ENCODE data around the gene LOX. TPM values are rescaled to one million over a fixed set of nuclear protein-coding genes. Genes with fewer than 3 reads are reported as not detected.
A peak's percentile ranks its signal among the peaks of the same experiment; 100 is the strongest.

LOX gene
- total and polyA plus RNA-seq, 8 donors = 23.2 to 59.1 (median 26.5) TPM

DNA sequence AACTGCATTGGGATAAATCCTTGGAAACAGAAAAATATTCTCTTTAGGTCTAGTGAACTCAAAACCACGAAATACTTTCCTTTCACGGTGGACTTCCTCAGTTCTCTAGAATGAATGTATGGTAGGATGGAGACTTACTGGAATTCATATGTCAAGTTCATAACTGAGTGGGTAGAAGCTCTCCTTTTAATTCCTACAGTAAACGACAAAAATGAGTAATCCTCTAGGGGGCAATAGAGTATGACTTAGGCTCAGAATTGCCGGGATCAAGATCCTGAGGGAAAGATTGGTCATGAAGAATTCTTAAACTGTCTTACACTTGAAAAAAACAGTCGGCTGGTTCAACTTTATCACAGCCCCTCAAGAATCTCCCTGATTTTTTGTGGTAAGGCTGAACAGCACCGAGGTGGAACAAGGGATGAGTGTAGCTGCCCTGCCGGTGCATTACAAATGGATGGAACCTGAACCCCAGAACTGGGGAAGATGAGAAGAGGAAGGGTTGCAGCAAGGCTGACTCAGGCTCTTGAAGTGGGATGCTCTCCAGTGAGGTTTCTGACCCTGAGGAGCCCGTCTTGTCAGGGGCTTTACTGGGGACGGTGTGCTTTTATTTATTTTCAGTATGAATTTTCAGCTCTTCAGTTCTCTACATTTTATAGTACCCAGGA lies 14.0 kb upstream of the LOX start:
- DNase-seq = no peak
- H3K27me3 ChIP-seq = no peaks in the 10 kb centered on the region
- intact Hi-C loops (cut with DNase I) = no loop called here
- no peak overlapping the region for H3K4me3 ChIP-seq
- TF ChIP-seq, protein P1, sequence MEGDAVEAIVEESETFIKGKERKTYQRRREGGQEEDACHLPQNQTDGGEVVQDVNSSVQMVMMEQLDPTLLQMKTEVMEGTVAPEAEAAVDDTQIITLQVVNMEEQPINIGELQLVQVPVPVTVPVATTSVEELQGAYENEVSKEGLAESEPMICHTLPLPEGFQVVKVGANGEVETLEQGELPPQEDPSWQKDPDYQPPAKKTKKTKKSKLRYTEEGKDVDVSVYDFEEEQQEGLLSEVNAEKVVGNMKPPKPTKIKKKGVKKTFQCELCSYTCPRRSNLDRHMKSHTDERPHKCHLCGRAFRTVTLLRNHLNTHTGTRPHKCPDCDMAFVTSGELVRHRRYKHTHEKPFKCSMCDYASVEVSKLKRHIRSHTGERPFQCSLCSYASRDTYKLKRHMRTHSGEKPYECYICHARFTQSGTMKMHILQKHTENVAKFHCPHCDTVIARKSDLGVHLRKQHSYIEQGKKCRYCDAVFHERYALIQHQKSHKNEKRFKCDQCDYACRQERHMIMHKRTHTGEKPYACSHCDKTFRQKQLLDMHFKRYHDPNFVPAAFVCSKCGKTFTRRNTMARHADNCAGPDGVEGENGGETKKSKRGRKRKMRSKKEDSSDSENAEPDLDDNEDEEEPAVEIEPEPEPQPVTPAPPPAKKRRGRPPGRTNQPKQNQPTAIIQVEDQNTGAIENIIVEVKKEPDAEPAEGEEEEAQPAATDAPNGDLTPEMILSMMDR (IDR thresholded peaks at IDR 0.05) = peak in 1 of 2 donors; percentile 34
- H3K4me1 ChIP-seq = no peaks in the 10 kb centered on the region
- peak; percentile 63 for ATAC-seq
- no peaks in the 10 kb centered on the region for H3K9me3 ChIP-seq
- H3K27ac ChIP-seq = no peak overlapping the region
- H3K36me3 ChIP-seq = no peaks in the 10 kb centered on the region

DNA sequence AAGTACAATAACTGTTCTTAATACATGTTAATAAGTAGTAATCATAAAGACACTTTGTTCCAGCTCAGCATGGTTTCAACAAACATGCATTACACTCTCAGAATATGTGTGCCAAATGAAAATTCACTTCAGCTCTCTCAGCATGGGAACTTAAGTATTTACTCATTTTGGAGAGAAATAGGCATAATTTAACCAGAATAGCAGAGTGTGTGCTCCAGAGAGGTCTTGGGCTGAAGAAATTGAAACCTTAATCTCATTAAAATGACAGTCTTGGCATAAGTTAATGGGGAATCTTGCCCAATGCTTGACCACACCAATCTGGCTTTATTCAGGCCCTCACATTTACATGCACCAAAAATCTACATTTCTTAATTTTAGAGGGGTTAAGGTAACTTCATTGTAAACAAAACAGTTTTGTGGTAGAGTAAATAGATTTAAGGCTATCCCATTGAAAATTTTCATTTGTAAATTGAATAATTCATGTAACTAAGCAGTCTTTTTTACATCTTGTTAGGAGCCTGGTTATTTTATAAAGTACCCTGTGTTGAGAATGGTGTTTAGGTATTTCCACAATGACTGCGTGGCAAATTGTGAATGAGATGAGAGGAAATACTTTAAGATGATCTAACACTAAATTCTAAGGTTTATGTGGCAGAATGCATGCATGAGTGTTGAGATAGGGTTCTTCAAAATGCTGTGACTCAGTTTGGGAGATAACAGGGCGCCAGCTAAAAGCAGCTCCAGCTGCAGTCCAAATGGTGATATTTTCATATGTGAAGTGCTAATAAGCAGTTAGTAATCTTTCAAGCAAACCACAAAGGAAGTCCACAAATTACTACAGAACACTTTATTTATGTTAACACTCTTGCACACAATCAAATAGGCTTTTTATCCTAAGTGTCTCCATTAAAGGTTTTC lies 11.3 kb upstream of the LOX start:
- ATAC-seq (peak; percentile 62), DNase-seq (no peak)
- TF ChIP-seq, protein P1 (IDR thresholded peaks at IDR 0.05) = no peak
- Histone ChIP-seq H3K9me3 (no peaks in the 10 kb centered on the region), H3K27me3 (no peaks in the 10 kb centered on the region), H3K4me1 (no peaks in the 10 kb centered on the region), H3K4me3 (no peak overlapping the region), H3K27ac (no peak overlapping the region), H3K36me3 (no peaks in the 10 kb centered on the region)
- intact Hi-C loops (cut with DNase I) = no loop called here

DNA sequence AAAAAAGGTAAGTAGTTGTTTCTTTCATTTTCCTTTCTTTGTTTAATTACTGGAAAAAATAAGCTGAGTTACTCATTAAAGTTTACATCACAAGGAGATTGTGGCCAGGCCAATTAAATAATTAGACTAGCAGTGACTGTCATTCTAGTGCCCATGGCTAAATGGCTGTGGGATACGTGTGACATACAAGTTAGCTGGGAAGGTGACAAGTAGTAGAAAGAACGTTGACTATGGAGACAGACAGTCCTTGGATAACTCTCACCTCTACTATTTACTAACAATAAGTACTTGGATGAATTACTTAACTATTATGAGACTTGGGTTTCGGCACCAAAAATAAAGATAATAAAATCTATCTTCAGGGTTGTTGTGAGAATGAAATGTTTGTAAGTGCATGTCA lies 7.0 kb upstream of the LOX start:
- Histone ChIP-seq H3K4me1 (no peaks in the 10 kb centered on the region), H3K9me3 (no peaks in the 10 kb centered on the region), H3K36me3 (no peaks in the 10 kb centered on the region), H3K27ac (no peak overlapping the region), H3K4me3 (no peak overlapping the region), H3K27me3 (no peaks in the 10 kb centered on the region)
- intact Hi-C loops (cut with DNase I) = no loop called here
- ATAC-seq = no peak
- no peak for DNase-seq
- TF ChIP-seq, protein P1 (IDR thresholded peaks at IDR 0.05) = no peak

DNA sequence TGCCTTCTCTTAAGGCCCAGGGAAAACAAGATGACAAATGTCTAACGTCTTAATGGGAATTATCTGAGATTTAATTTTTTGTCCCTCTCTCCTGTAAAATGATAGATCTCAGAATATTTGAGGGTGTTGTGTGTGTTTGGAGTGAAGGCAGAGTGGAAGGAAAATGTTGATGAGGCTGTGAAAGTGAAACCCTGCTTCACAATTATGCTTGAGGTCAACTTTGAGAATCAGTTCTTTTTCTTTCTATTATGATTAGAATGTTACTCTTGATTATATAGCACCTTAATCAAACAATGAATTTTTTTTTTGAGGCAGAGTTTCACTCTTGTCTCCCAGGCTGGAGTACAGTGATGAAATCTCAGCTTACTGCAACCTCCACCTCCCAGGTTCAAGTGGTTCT lies 5.5 kb upstream of the LOX start:
- no peaks in the 10 kb centered on the region for H3K4me1 ChIP-seq
- ATAC-seq (no peak), DNase-seq (no peak)
- intact Hi-C loops (cut with DNase I) = no loop called here
- no peak overlapping the region for H3K27ac ChIP-seq
- no peaks in the 10 kb centered on the region for H3K36me3 ChIP-seq
- no peak overlapping the region for H3K4me3 ChIP-seq
- H3K9me3 ChIP-seq = no peaks in the 10 kb centered on the region
- TF ChIP-seq, protein P1 (IDR thresholded peaks at IDR 0.05) = no peak
- peaks cover 0 to 12% of the 10 kb centered on the region in 2 donors for H3K27me3 ChIP-seq

DNA sequence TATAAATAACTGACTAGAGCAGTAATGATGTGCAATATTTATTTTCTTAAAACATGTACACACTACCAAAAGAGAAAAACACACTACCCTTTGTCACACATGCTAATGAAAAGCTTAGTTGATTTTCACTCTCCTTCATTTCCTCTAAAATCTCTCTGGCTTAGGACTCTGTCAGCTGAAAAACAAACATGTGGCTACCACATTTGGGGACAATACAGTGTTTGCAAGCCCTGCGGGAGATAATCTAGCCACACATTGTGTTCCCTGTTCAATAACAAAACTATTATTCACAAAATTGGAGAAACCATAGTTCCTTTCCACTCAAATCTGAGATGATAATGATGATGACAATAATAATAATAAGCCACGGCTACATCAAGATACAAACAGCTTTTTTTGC lies 3.5 kb upstream of the LOX start:
- H3K9me3 ChIP-seq = no peaks in the 10 kb centered on the region
- no peak overlapping the region for H3K4me3 ChIP-seq
- DNase-seq = no peak
- no peak overlapping the region for H3K27ac ChIP-seq
- no peak for ATAC-seq
- intact Hi-C loops (cut with DNase I) = no loop called here
- H3K27me3 ChIP-seq = peaks cover 5 to 32% of the 10 kb centered on the region in 2 donors
- H3K4me1 ChIP-seq = peaks cover 0 to 17% of the 10 kb centered on the region in 2 donors
- no peaks in the 10 kb centered on the region for H3K36me3 ChIP-seq
- TF ChIP-seq, protein P1 (IDR thresholded peaks at IDR 0.05) = no peak

All from left lung (tissue), 10 donors.